Astrocyte of the spinal cord (primary cell): ENCODE data around the gene YJEFN3.

Source experiments
- DNase-seq: peaks from one replicate; pipeline ENCODE4 v3.0.0; 2011; ENCODE audit warnings: low read depth, low spot score
- H3K4me3 ChIP-seq: 2 replicates; pipeline ENCODE4 v1.5.1; 2011; ENCODE audit warnings: low read depth, mild to moderate bottlenecking, low read length, moderate library complexity
- CTCF ChIP-seq: IDR thresholded peaks from 2 replicates; pipeline ENCODE4 v1.5.1; 2012; ENCODE audit warnings: low read depth, mild to moderate bottlenecking, low read length, inconsistent platforms
- in situ Hi-C: cut with HindIII; loops from 2 replicates; pipeline ENCODE4 v1.10.0; 2017; ENCODE audit warnings: low sequenced_read_pairs

YJEFN3 gene

GRCh38 chr19:19490214-19490968 lies 38.3 kb upstream of the YJEFN3 start:
- in situ Hi-C loops = no loop called here
- no peak overlapping the region for H3K4me3 ChIP-seq
- DNase-seq = peak; percentile 82
- peak; percentile 84 for TF ChIP-seq CTCF

GRCh38 chr19:19491321-19492025 lies 37.2 kb upstream of the YJEFN3 start:
- in situ Hi-C loops = no loop called here
- H3K4me3 ChIP-seq = no peak overlapping the region
- TF ChIP-seq CTCF = no peak
- no peak for DNase-seq

- in situ Hi-C loops = no loop called here
- TF ChIP-seq CTCF = no peak
- no peak overlapping the region for H3K4me3 ChIP-seq
- DNase-seq = no peak
These were observed 36.6 kb upstream of the YJEFN3 start for GRCh38 chr19:19492026-19492610.

GRCh38 chr19:19493841-19494546 lies 34.7 kb upstream of the YJEFN3 start:
- no peak overlapping the region for H3K4me3 ChIP-seq
- no peak for TF ChIP-seq CTCF
- no peak for DNase-seq
- in situ Hi-C loops = no loop called here

GRCh38 chr19:19495614-19496603 lies 32.8 kb upstream of the YJEFN3 start:
- TF ChIP-seq CTCF = no peak
- no peak overlapping the region for H3K4me3 ChIP-seq
- in situ Hi-C loops = no loop called here
- DNase-seq = no peak
